Neural progenitor cell (in vitro differentiated cells): ENCODE data around the gene ASNSD1. TPM values are rescaled to one million over a fixed set of nuclear protein-coding genes. Genes with fewer than 3 reads are reported as not detected.
"Not testable (repeated sequence)": the region's sequence is repeated elsewhere in the genome, so short reads cannot be mapped to it uniquely, and the experiment has no call there.

ENCODE experiments used
- DNase-seq: peaks from one replicate; pipeline ENCODE4 v3.0.0-alpha.2; 2016; ENCODE audit warnings: low spot score
- H2AFZ ChIP-seq: fragments of 200-600 bp; sonication (generic); replicated peaks from 2 replicates; pipeline ENCODE4 v1.6.1; 2016; ENCODE audit warnings: antibody characterized with exemption
- H3F3A ChIP-seq: fragments of 200-600 bp; sonication (generic); 2 replicates; pipeline ENCODE4 v1.6.1; 2016; ENCODE audit warnings: antibody characterized with exemption, low read depth
- H3K27ac ChIP-seq: fragments of 200-600 bp; sonication (generic); 2 replicates; pipeline ENCODE4 v1.5.1; 2016; ENCODE audit warnings: mild to moderate bottlenecking
- H3K27me3 ChIP-seq: fragments of 200-600 bp; sonication (generic); 2 replicates; pipeline ENCODE4 v1.6.1; 2016; ENCODE audit warnings: mild to moderate bottlenecking, moderate library complexity
- H3K36me3 ChIP-seq: fragments of 200-600 bp; sonication (generic); 2 replicates; pipeline ENCODE4 v1.5.1; 2016
- H3K4me1 ChIP-seq: fragments of 200-600 bp; sonication (generic); 2 replicates; pipeline ENCODE4 v1.6.1; 2016; ENCODE audit warnings: mixed run types
- H3K4me2 ChIP-seq: fragments of 200-600 bp; sonication (generic); 2 replicates; pipeline ENCODE4 v1.6.1; 2016
- H3K4me3 ChIP-seq: fragments of 200-600 bp; sonication (generic); 2 replicates; pipeline ENCODE4 v1.5.1; 2016
- H3K79me2 ChIP-seq: fragments of 200-600 bp; sonication (generic); 2 replicates; pipeline ENCODE4 v1.6.1; 2016; ENCODE audit warnings: low read depth
- H3K9ac ChIP-seq: fragments of 200-600 bp; sonication (generic); 2 replicates; pipeline ENCODE4 v1.6.1; 2016
- H3K9me3 ChIP-seq: fragments of 200-600 bp; sonication (generic); 2 replicates; pipeline ENCODE4 v1.5.1; 2016; ENCODE audit warnings: low read depth
- H4K20me1 ChIP-seq: fragments of 200-600 bp; sonication (generic); 2 replicates; pipeline ENCODE4 v1.6.1; 2016; ENCODE audit warnings: low read depth
- H3K27ac Mint-ChIP-seq: 3 replicates; pipeline ENCODE4 v1.8.0; 2021; ENCODE audit warnings: mixed read lengths
- H3K27me3 Mint-ChIP-seq: 2 replicates; pipeline ENCODE4 v1.8.0; 2022; ENCODE audit warnings: low read depth, mild to moderate bottlenecking, inconsistent platforms, moderate library complexity, mixed read lengths; ENCODE audit not compliant: insufficient read depth
- H3K36me3 Mint-ChIP-seq: 3 replicates; pipeline ENCODE4 v1.8.0; 2021; ENCODE audit warnings: mixed read lengths
- H3K4me1 Mint-ChIP-seq: 3 replicates; pipeline ENCODE4 v1.8.0; 2021; ENCODE audit warnings: mixed read lengths
- H3K4me3 Mint-ChIP-seq: 3 replicates; pipeline ENCODE4 v1.8.0; 2021; ENCODE audit warnings: mild to moderate bottlenecking, moderate library complexity, mixed read lengths
- H3K9me3 Mint-ChIP-seq: 3 replicates; pipeline ENCODE4 v1.8.0; 2020; ENCODE audit warnings: mixed read lengths
- CTCF ChIP-seq: fragments of 200-600 bp; sonication (generic); IDR thresholded peaks from 2 replicates; pipeline ENCODE4 v1.5.1; 2017; ENCODE audit warnings: antibody characterized with exemption, mild to moderate bottlenecking
- EZH2 ChIP-seq: fragments of 200-600 bp; sonication (generic); IDR thresholded peaks from 2 replicates; pipeline ENCODE4 v1.6.1; 2017; ENCODE audit warnings: antibody characterized with exemption, mild to moderate bottlenecking, moderate library complexity
- EZH2phosphoT487 ChIP-seq: fragments of 200-600 bp; sonication (generic); IDR thresholded peaks from 2 replicates; pipeline ENCODE4 v1.6.1; 2017; ENCODE audit warnings: antibody characterized with exemption
- total RNA-seq: library from RNA; depleted of rRNA; stranded (reverse); fragments of >200 nt; gene quantifications from 2 replicates; pipeline ENCODE4 v1.2.3, GENCODE V29; 2015; ENCODE audit warnings: low replicate concordance

The ASNSD1 gene
- total RNA-seq, 1 donor from 2014 or later: 100 TPM

GRCh38 chr2:189709501-189710221, 48.4 kb downstream of the ASNSD1 start:
- TF ChIP-seq CTCF (no peak), EZH2phosphoT487 (no peak), EZH2 (no peak)
- Mint-ChIP-seq H3K4me3 (no peak overlapping the region), H3K27ac (no peak overlapping the region)

DNA sequence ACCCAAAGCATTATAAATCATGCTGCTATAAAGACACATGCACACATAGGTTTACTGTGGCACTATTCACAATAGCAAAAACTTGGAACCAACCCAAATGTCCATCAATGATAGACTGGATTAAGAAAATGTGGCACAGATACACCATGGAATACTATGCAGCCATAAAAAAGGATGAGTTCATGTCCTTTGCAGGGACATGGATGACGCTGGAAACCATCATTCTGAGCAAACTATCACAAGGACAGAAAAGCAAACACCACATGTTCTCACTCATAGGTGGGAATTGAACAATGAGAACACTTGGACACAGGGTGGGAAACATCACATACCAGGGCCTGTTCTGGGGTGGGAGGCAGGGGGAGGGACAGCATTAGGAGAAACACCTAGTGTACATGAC, 56.3 kb downstream of the ASNSD1 start:
- not testable (repeated sequence) for H3K36me3 ChIP-seq, H3K4me2 ChIP-seq, H3K4me3 ChIP-seq, H3K27ac Mint-ChIP-seq, H3K4me3 Mint-ChIP-seq, H3K9me3 ChIP-seq, H3K27me3 Mint-ChIP-seq, H3K27ac ChIP-seq, H3K4me1 Mint-ChIP-seq, H3K4me1 ChIP-seq, H3K9ac ChIP-seq, H3F3A ChIP-seq, H2AFZ ChIP-seq, H3K27me3 ChIP-seq, DNase-seq, H3K79me2 ChIP-seq, H4K20me1 ChIP-seq, H3K36me3 Mint-ChIP-seq
- H3K9me3 Mint-ChIP-seq: peaks cover 24% of the 10 kb centered on the region

More at GRCh38 chr2:189709501-189710221, 48.4 kb downstream of the ASNSD1 start:
- Mint-ChIP-seq H3K9me3 (peaks cover 13% of the 10 kb centered on the region), H3K36me3 (peaks cover 5% of the 10 kb centered on the region), H3K4me1 (peaks cover 2% of the 10 kb centered on the region), H3K27me3 (no peaks in the 10 kb centered on the region)
- Histone ChIP-seq H3K27ac (no peak overlapping the region), H3K4me3 (no peak overlapping the region), H2AFZ (no peak overlapping the region), H4K20me1 (no peaks in the 10 kb centered on the region), H3K79me2 (no peaks in the 10 kb centered on the region), H3K4me1 (no peaks in the 10 kb centered on the region), H3K9me3 (no peaks in the 10 kb centered on the region), H3F3A (no peaks in the 10 kb centered on the region), H3K27me3 (no peaks in the 10 kb centered on the region), H3K36me3 (no peaks in the 10 kb centered on the region), H3K9ac (no peak overlapping the region), H3K4me2 (no peak overlapping the region)
- no peak for DNase-seq

DNA sequence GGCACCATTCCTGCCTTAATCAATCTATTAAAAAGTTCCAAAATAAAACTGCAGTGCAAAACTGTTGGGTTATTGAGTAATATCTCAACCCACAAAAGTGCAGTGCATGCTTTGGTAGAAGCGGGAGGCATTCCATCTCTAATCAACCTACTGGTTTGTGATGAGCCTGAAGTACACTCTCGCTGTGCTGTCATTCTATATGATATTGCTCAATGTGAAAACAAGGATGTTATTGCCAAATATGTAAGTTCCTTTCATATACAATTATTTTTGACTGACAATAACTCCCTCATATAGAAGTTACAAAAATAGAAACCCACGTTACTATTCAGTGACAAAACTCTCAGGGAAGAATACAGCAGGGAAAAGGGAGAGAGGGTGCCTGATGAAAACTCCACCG, 58.3 kb downstream of the ASNSD1 start:
- Mint-ChIP-seq H3K27ac (no peak overlapping the region), H3K9me3 (peaks cover 11% of the 10 kb centered on the region), H3K4me3 (no peak overlapping the region), H3K27me3 (no peaks in the 10 kb centered on the region), H3K36me3 (peaks cover 2% of the 10 kb centered on the region), H3K4me1 (no peaks in the 10 kb centered on the region)
- no peaks in the 10 kb centered on the region for H3K79me2 ChIP-seq
- H3K9ac ChIP-seq: no peak overlapping the region
- no peak overlapping the region for H3K4me3 ChIP-seq
- H3K27me3 ChIP-seq: no peaks in the 10 kb centered on the region
- H3K9me3 ChIP-seq: no peaks in the 10 kb centered on the region
- TF ChIP-seq EZH2 (no peak), CTCF (no peak), EZH2phosphoT487 (no peak)
- H4K20me1 ChIP-seq: no peaks in the 10 kb centered on the region
- H3K36me3 ChIP-seq: no peaks in the 10 kb centered on the region
- no peak overlapping the region for H2AFZ ChIP-seq
- no peak overlapping the region for H3K4me2 ChIP-seq
- no peak for DNase-seq
- no peaks in the 10 kb centered on the region for H3F3A ChIP-seq
- H3K27ac ChIP-seq: no peak overlapping the region
- no peaks in the 10 kb centered on the region for H3K4me1 ChIP-seq

Other genes with a start within 250 kb of the ASNSD1 start
- gene WDR75, start 220.0 kb upstream of the ASNSD1 start, total RNA-seq: 85.3 and 121 TPM in 2 replicates
- 0.03 TPM in 1 of 2 replicates, not detected in the other for gene SLC40A1, start 80.7 kb upstream of the ASNSD1 start, total RNA-seq
- gene ANKAR, start 13.2 kb downstream of the ASNSD1 start, total RNA-seq: 5.0 and 12.0 TPM in 2 replicates
- 29.6 and 51.5 TPM in 2 replicates for gene OSGEPL1, start 101.3 kb downstream of the ASNSD1 start, total RNA-seq
- gene ORMDL1, start 122.9 kb downstream of the ASNSD1 start, total RNA-seq: 98.8 and 171 TPM in 2 replicates
- 61.3 and 97.9 TPM in 2 replicates for gene PMS1, start 123.0 kb downstream of the ASNSD1 start, total RNA-seq